ENCODE data around the gene SMIM30. TPM values are rescaled to one million over a fixed set of nuclear protein-coding genes. Genes with fewer than 3 reads are reported as not detected.

SMIM30 gene
- total RNA-seq, 1 donor from 2014 or later: 45.6 TPM

Other genes starting within 250 kb of the SMIM30 start
- gene GPR85, start 31.7 kb downstream of the SMIM30 start, total RNA-seq: not detected in 2 replicates